Suprapubic skin (tissue), 4 donors: Measurements from ENCODE around the gene ABHD10.

Experiments used
- POLR2A ChIP-seq, 2 donors: fragments of 450-650 bp; IDR thresholded peaks; one replicate each; pipeline ENCODE4 v1.6.1; 2017; ENCODE audit warnings: antibody characterized with exemption in 2 of 2, mild to moderate bottlenecking in 2 of 2, moderate library complexity in 2 of 2
- POLR2AphosphoS5 ChIP-seq, 3 donors: sonication (generic); formaldehyde crosslinking; IDR thresholded peaks; one replicate each; pipeline ENCODE4 v1.6.1; 2017; ENCODE audit warnings: antibody characterized with exemption in 3 of 3

DNA sequence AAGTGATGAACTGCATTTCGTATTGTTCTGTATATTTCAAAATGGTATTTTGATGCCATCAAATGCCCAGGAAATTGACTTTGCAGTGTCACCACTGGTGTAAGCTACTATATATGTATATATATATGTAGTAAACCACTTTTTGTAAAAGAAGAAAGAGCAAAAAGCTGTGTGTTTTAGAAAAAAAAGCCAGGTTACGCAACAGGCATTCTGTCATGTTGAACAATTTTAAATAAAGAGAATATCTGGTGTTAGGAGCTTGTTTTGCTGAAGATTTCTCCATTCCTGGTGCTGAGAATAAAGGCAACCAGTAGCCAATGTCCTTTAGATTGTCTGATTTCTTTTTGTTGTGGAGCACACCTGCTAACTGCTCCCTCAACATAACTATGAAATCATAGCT, 3.7 kb upstream of the ABHD10 start:
- TF ChIP-seq POLR2A (IDR thresholded peaks at IDR 0.05) (no peak), POLR2AphosphoS5 (IDR thresholded peaks at IDR 0.05) (no peak)
